OCI-LY1 (cell line): ENCODE measurements around the gene HOXA3.

ENCODE experiments used
- CTCF ChIP-seq: fragments of 200-600 bp; sonication (generic), shearing (Covaris generic); IDR thresholded peaks from 2 replicates; pipeline ENCODE4 v1.5.1; 2017; ENCODE audit warnings: mild to moderate bottlenecking, antibody characterized with exemption, low read length, moderate library complexity, mixed read lengths
- EZH2 ChIP-seq: fragments of 200-600 bp; sonication (generic), shearing (Covaris generic); IDR thresholded peaks from 2 replicates; pipeline ENCODE4 v1.8.0; 2017; ENCODE audit warnings: borderline replicate concordance, mixed run types, mild to moderate bottlenecking, antibody characterized with exemption, low read length, moderate library complexity, mixed read lengths

GRCh38 chr7:27064159-27064558, 88.2 kb downstream of the HOXA3 start:
- no peak for TF ChIP-seq CTCF
- no peak for TF ChIP-seq EZH2
